Panc1 (cell line): ENCODE measurements around the gene RNF222. TPM values are rescaled to one million over a fixed set of nuclear protein-coding genes. Genes with fewer than 3 reads are reported as not detected.

Experiments
- ATAC-seq: fragments of 200-7000 bp; cut with Tn5 transposase; 2 replicates; pipeline ENCODE4 v1.9.1; 2020; ENCODE audit warnings: mild to moderate bottlenecking, moderate library complexity
- BruUV-seq: library from RNA; stranded (reverse); fragments of 400-500 nt; replicated peaks from 2 replicates; lab custom pipeline; 2021; lab: Mats Ljungman, UMichigan
- CTCF ChIA-PET: fragments of 300-600 bp; sonication (Branson Sonifier 250); formaldehyde crosslinking; loops from one replicate; lab custom pipeline; 2022; ENCODE audit warnings: antibody characterized with exemption; lab: Charles Lee
- POLR2A ChIA-PET: fragments of 300-600 bp; sonication (Branson Sonifier 250); formaldehyde crosslinking; loops from one replicate; lab custom pipeline; 2022; ENCODE audit warnings: antibody characterized with exemption; lab: Charles Lee
- DNase-seq: peaks from one replicate; pipeline ENCODE4 v3.0.0-alpha.2; 2010; ENCODE audit warnings: low read depth, low spot score
- H3K27ac ChIP-seq: 2 replicates; pipeline ENCODE4 v1.5.1; 2011; ENCODE audit warnings: mild to moderate bottlenecking, low read length, inconsistent platforms
- H3K27me3 ChIP-seq: fragments of 200-500 bp; sonication (Bioruptor generic); 2 replicates; pipeline ENCODE4 v1.6.0; 2014; ENCODE audit warnings: low read length, inconsistent platforms; ENCODE audit not compliant: control insufficient read depth, insufficient read depth
- H3K36me3 ChIP-seq: fragments of 200-500 bp; sonication (Bioruptor generic); 2 replicates; pipeline ENCODE4 v1.5.1; 2014; ENCODE audit warnings: inconsistent platforms, mild to moderate bottlenecking, low read length, moderate library complexity; ENCODE audit not compliant: control insufficient read depth, insufficient read depth
- H3K4me1 ChIP-seq: 2 replicates; pipeline ENCODE4 v1.5.1; 2011; ENCODE audit warnings: inconsistent platforms, mild to moderate bottlenecking, low read length, moderate library complexity; ENCODE audit not compliant: control insufficient read depth, insufficient read depth
- H3K4me3 ChIP-seq, 2 experiments: 2 replicates each; pipeline ENCODE4 v1.5.1; 2011 to 2012; ENCODE audit warnings: low read depth in 2 of 2, low read length in 2 of 2, mild to moderate bottlenecking in 2 of 2, inconsistent platforms in 1 of 2, moderate library complexity in 1 of 2
- H3K9me3 ChIP-seq: fragments of 200-500 bp; sonication (Bioruptor generic); 2 replicates; pipeline ENCODE4 v1.5.1; 2014; ENCODE audit warnings: low read depth, mild to moderate bottlenecking, inconsistent platforms, low read length, moderate library complexity; ENCODE audit not compliant: control insufficient read depth, insufficient read depth
- CTCF ChIP-seq: fragments of 450-650 bp; IDR thresholded peaks from 2 replicates; pipeline ENCODE4 v1.5.1; 2017; ENCODE audit warnings: mild to moderate bottlenecking
- POLR2AphosphoS5 ChIP-seq: IDR thresholded peaks from 2 replicates; pipeline ENCODE4 v1.6.1; 2012; ENCODE audit warnings: mild to moderate bottlenecking, low read depth, low read length, moderate library complexity
- SIN3A ChIP-seq: IDR thresholded peaks from 2 replicates; pipeline ENCODE4 v1.6.1; 2012; ENCODE audit warnings: low read depth, mild to moderate bottlenecking, low read length, moderate library complexity, borderline replicate concordance; ENCODE audit not compliant: insufficient read depth
- TCF7L2 ChIP-seq: IDR thresholded peaks from 2 replicates; pipeline ENCODE4 v1.6.1; 2011; ENCODE audit warnings: mild to moderate bottlenecking, low read depth, low read length, inconsistent platforms
- in situ Hi-C: cut with HindIII; loops from 2 replicates; pipeline ENCODE4 v1.10.0; 2016; ENCODE audit warnings: low sequenced_read_pairs, low pct_unique_long_range_greater_than_20kb
- intact Hi-C: fragments of 100-400 bp; cut with micrococcal nuclease; formaldehyde crosslinking; loops from one replicate; pipeline ENCODE4 v1.10.0; 2022; ENCODE audit not compliant: unreplicated experiment
- total RNA-seq: library from RNA; stranded (reverse); gene quantifications from one replicate; pipeline ENCODE4 v1.2.1, GENCODE V29; 2021; ENCODE audit not compliant: unreplicated experiment
- TF ChIP-seq, protein P1 (sequence below), 2 experiments: IDR thresholded peaks; 2 replicates each; pipeline ENCODE4 v1.6.1; 2011 to 2012; ENCODE audit warnings: low read depth in 2 of 2, control low read depth in 1 of 2, low read length in 1 of 2, mild to moderate bottlenecking in 1 of 2, moderate library complexity in 1 of 2; ENCODE audit not compliant: insufficient read depth in 1 of 2

The RNF222 gene
- total RNA-seq, 1 experiment from 2014 or later: not detected

GRCh38 chr17:8341456-8341855 is 56.2 kb downstream of the RNF222 start:
- DNase-seq (no peak), ATAC-seq (no peak)
- BruUV-seq: no TSS peak
- POLR2A ChIA-PET: interaction anchor here (0.6 kb wide), 2 partner anchors 34 to 135 kb away, joined by 3 to 10 read pairs; no protein-coding TSS in a partner anchor
- TF ChIP-seq SIN3A (no peak), TCF7L2 (no peak), POLR2AphosphoS5 (no peak), CTCF (no peak)
- TF ChIP-seq, protein P1, sequence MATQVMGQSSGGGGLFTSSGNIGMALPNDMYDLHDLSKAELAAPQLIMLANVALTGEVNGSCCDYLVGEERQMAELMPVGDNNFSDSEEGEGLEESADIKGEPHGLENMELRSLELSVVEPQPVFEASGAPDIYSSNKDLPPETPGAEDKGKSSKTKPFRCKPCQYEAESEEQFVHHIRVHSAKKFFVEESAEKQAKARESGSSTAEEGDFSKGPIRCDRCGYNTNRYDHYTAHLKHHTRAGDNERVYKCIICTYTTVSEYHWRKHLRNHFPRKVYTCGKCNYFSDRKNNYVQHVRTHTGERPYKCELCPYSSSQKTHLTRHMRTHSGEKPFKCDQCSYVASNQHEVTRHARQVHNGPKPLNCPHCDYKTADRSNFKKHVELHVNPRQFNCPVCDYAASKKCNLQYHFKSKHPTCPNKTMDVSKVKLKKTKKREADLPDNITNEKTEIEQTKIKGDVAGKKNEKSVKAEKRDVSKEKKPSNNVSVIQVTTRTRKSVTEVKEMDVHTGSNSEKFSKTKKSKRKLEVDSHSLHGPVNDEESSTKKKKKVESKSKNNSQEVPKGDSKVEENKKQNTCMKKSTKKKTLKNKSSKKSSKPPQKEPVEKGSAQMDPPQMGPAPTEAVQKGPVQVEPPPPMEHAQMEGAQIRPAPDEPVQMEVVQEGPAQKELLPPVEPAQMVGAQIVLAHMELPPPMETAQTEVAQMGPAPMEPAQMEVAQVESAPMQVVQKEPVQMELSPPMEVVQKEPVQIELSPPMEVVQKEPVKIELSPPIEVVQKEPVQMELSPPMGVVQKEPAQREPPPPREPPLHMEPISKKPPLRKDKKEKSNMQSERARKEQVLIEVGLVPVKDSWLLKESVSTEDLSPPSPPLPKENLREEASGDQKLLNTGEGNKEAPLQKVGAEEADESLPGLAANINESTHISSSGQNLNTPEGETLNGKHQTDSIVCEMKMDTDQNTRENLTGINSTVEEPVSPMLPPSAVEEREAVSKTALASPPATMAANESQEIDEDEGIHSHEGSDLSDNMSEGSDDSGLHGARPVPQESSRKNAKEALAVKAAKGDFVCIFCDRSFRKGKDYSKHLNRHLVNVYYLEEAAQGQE (IDR thresholded peaks at IDR 0.05; ENCODE audit: insufficient read depth in 1 of 2, low read depth in 2 of 2, low read length in 1 of 2): no peak
- Histone ChIP-seq H3K4me1 (no peaks in the 10 kb centered on the region), H3K27me3 (no peaks in the 10 kb centered on the region), H3K36me3 (no peaks in the 10 kb centered on the region), H3K27ac (no peak overlapping the region), H3K9me3 (no peaks in the 10 kb centered on the region), H3K4me3 (no peak overlapping the region)
- CTCF ChIA-PET: no interaction called here
- in situ Hi-C loops (no loop called here), intact Hi-C loops (no loop called here)

Other genes with a start within 250 kb of the RNF222 start
- 17.1 TPM for gene PER1, start 245.4 kb downstream of the RNF222 start, total RNA-seq
- gene VAMP2, start 234.9 kb downstream of the RNF222 start, total RNA-seq: 28.6 TPM
- gene TMEM107, start 221.4 kb downstream of the RNF222 start, total RNA-seq: 10.6 TPM
- 9.3 TPM for gene BORCS6, start 207.6 kb downstream of the RNF222 start, total RNA-seq
- gene AURKB, start 187.3 kb downstream of the RNF222 start, total RNA-seq: 85.8 TPM
- gene CTC1, start 149.8 kb downstream of the RNF222 start, total RNA-seq: 34.2 TPM
- 73.0 TPM for gene PFAS, start 148.5 kb downstream of the RNF222 start, total RNA-seq
- gene RANGRF, start 109.2 kb downstream of the RNF222 start, total RNA-seq: 16.7 TPM
- gene SLC25A35, start 102.4 kb downstream of the RNF222 start, total RNA-seq: 22.0 TPM
- not detected for gene ARHGEF15, start 87.6 kb downstream of the RNF222 start, total RNA-seq
- not detected for gene ODF4, start 58.0 kb downstream of the RNF222 start, total RNA-seq
- 865 TPM for gene RPL26, start 14.6 kb downstream of the RNF222 start, total RNA-seq
- 44.8 TPM for gene NDEL1, start 38.1 kb upstream of the RNF222 start, total RNA-seq
- 36.5 TPM for gene MYH10, start 232.9 kb upstream of the RNF222 start, total RNA-seq